GM19025 (cell line): ENCODE measurements around the gene CCDC27.
"Not testable (repeated sequence)": the region's sequence is repeated elsewhere in the genome, so short reads cannot be mapped to it uniquely, and the experiment has no call there.

Experiments
- ATAC-seq: cut with Tn5 transposase; IDR thresholded peaks from one replicate; pipeline ENCODE4 v1.9.1; 2021; ENCODE audit warnings: mild to moderate bottlenecking, low read depth, moderate library complexity; ENCODE audit not compliant: unreplicated experiment

The CCDC27 gene

GRCh38 chr1:3717715-3718601, 34.3 kb upstream of the CCDC27 start:
- ATAC-seq = no peak

DNA sequence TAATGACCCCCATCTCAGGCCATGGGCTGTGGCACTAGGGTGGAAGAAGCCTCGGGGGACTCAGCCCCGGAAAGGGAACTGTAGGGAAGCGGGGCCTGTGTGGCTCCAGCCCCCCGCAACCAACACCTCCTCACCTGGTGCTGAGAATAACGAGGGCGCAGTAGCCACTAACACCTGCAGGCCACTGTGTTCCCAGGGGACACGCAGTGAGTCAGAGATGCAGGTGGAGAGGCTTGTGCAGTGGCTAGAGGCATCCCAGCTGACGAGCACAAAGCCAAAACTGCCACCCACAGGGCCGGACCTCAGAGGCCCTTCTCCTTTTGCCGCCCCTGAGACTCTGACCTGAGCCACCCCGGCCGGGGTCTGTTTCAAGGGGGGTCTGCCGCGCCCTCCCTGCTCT, 33.5 kb upstream of the CCDC27 start:
- no peak for ATAC-seq

GRCh38 chr1:3721955-3722465, 30.2 kb upstream of the CCDC27 start:
- ATAC-seq = no peak

GRCh38 chr1:3722846-3723245, 29.4 kb upstream of the CCDC27 start:
- no peak for ATAC-seq

DNA sequence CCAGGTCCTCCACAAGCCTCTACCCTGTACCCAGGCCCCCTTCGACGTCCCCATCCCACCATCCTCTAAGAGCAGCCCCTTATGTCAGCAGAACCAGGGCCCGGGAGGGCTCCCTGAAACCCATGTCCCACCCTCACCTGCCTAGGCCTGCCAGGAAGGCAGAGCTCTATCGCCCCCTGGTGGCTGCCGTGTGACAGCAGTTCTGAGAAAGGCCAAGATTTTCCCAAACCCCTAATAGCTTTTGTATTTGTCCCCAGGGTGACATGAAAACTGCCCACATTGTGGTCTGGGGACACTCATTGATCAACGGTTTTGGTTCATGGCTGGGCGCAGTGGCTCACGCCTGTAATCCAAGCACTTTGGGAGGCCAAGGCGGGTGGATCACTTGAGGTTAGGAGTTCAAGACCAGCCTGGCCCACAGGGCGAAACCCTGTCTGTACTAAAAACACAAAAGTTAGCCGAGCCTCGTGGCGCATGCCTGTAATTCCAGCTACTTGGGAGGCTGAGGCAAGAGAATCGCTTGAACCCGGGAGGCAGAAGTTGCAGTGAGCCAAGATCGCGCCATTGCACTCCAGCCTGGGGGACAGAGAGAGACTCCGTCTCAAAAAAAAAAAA, 27.7 kb upstream of the CCDC27 start:
- ATAC-seq = not testable (repeated sequence)

DNA sequence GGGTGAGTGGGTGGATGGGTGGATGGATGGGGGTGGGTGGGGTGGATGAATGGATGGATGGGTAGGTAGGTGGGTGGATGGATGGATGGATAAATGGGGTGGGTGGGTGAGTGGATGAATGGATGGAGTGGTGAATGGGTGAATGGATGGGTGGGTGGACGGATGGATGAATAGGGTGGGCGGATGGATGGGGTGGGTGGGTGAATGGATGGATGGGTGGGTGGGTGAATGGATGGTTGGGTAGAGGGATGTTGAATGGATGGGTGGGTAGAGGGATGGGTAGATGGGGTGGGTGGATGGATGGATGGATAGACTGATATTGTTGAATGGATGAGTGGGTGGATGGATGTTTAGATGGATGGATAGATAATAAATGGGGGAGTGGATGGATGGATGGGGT, 26.9 kb upstream of the CCDC27 start:
- ATAC-seq = no peak

DNA sequence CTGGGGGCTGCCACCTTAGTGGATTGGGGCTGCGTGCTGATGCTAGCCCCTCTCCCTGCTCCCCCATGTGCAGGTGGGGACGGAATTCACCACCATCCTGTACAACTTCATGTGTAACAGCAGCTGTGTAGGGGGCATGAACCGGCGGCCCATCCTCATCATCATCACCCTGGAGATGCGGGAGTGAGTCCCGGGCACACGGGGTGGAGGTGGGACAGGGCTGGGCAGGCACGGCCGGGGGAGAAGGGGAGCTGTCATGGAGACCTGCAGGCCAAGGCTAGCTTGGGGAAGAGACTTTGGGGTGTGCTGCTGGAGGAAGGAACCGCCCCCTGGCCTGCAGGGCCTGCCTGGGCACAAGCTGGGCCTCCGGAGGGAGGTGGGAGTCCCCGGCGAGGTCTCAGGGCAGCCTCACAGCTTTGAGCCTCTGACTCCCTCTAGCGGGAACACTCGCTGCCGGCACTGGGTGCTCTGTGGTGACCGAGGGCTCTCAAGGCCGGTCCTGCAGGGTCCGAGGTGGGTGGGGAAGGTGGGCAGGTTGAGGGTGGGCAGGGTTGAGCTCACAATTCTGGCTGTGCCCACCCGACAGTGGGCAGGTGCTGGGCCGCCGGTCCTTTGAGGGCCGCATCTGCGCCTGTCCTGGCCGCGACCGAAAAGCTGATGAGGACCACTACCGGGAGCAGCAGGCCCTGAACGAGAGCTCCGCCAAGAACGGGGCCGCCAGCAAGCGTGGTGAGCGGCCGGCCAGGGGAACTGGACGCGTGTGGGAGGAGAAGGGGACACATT, 25.0 kb upstream of the CCDC27 start:
- no peak for ATAC-seq

DNA sequence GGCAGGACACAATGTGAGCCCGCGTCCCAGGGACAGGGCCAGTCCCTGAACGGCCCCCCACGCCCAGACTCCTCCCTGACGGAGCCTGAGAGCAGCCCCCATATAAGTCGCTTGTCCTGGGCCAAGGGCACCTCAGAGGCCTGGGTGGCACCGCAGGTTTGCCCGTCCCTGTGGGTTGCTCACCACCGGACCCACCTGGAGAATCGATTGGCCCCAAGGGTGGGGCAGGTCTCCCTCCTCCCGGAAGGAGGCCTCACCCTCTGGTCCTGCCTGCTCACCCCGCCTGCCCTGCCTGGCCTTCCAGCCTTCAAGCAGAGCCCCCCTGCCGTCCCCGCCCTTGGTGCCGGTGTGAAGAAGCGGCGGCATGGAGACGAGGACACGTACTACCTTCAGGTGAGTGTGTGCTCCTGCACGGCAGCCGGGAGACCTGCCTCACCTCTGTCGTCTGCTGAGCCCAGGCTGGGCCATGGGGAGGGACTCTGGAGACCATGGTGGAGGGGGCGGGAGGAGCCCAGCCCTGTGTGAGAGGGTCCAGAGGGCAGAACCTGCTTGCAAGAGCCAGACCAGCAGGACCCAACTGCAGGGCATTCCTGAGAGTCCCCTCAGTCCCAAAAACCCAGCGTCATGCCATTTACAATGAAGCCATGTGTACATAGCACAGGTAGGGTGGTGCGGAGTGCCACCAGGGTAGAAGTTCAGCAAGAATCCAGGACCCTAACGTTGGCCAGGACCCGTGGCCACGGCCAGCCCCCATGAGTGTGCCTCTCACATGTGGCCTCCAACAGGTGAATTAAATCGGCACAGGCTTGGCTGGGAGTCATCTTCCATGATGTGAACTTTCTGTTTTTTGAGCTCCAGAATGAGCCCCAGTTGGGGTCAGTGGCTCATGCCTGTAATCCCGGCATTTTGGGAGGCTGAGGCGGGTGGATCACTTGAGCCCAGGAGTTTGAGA, 24.1 kb upstream of the CCDC27 start:
- no peak for ATAC-seq

GRCh38 chr1:3729594-3730542, 22.4 kb upstream of the CCDC27 start:
- ATAC-seq = no peak

DNA sequence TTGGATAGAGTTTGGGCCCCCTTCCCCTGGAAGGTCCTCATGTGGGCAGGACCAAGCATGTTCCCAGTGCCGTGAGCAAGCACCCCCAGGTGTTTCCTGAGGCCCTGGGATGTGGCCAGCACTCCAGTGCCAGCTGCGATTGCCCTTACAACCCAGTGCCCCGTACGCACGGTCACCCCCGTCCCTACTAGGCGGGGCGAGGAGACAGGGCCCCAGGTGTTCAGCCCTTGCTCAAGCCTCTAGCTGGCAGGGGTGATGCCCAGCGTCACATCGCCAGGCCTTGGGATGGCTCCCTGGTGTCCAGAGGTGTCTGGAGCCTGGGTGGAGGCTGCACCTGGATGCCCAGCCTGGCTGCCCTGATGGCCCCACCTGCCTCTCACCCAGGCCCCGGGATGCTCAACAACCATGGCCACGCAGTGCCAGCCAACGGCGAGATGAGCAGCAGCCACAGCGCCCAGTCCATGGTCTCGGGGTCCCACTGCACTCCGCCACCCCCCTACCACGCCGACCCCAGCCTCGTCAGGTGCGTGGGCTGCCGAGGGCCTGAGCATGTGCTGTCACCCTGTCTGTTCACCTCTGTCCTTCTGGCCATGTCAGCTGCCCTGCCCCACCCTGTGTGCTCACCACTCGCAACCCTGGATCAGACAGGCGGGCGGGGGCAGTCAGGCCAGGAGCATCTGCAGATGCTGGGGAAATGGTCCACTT, 21.6 kb upstream of the CCDC27 start:
- ATAC-seq = no peak

- no peak for ATAC-seq
Measured at GRCh38 chr1:3731583-3732433, 20.4 kb upstream of the CCDC27 start.

GRCh38 chr1:3732434-3733093, 19.7 kb upstream of the CCDC27 start:
- ATAC-seq = no peak

DNA sequence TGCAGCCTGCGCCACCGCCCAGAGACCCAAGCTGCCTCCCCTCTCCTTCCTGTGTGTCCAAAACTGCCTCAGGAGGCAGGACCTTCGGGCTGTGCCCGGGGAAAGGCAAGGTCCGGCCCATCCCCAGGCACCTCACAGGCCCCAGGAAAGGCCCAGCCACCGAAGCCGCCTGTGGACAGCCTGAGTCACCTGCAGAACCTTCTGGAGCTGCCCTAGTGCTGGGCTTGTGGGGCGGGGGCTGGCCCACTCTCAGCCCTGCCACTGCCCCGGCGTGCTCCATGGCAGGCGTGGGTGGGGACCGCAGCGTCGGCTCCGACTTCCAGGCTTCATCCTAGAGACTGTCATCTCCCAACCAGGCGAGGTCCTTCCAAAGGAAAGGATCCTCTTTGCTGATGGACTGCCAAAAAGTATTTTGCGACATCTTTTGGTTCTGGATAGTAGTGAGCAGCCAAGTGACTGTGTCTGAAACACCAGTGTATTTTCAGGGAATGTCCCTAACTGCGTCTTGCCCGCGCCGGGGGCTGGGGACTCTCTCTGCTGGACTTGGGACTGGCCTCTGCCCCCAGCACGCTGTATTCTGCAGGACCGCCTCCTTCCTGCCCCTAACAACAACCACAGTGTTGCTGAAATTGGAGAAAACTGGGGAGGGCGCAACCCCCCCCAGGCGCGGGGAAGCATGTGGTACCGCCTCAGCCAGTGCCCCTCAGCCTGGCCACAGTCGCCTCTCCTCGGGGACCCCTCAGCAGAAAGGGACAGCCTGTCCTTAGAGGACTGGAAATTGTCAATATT, 19.0 kb upstream of the CCDC27 start:
- no peak for ATAC-seq

- ATAC-seq = no peak
Measured at GRCh38 chr1:3733883-3734589, 18.2 kb upstream of the CCDC27 start.

- no peak for ATAC-seq
Measured at GRCh38 chr1:3734602-3735001, 17.6 kb upstream of the CCDC27 start.
